Measurements from ENCODE around the gene RPIA.
A peak's percentile ranks its signal among the peaks of the same experiment; 100 is the strongest.
"Not testable (repeated sequence)": the region's sequence is repeated elsewhere in the genome, so short reads cannot be mapped to it uniquely, and the experiment has no call there.

The RPIA gene

DNA sequence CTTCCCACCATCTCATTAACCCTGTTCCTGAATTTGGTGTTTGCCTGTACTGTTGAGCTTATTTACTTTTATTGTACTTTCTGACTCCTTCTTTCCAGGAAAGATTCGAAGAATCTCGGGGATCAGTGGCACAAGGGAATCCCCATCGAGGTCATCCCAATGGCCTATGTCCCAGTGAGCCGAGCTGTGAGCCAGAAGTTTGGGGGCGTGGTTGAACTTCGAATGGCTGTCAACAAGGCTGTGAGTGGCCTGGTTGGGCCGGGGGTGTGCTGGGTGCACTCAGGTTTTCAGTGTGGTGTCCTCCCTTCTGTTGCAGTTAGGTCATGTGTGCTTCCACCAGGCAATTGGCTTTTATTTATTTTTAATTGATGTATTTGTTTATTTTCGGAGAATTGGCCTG, 45.0 kb downstream of the RPIA start:
- DNase-seq: no peak

DNA sequence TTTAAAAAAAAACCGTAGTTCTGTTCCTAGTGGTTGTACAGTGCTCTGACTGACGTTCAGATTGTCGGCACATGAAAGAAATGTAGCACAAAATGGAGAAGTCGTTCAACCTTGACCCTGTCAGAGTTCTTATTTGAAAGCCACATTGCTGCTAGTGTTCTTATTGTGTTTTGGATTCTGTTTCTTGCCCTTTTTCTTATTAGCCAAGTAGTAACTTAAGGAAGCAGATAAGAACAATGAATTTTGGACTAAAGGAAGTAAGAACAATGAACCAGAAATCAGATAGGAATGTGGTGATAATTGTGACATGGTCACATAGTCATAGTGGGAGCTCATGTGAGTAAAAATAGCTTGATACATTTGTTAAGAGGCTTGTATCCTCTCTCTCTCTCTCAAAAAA, 45.9 kb downstream of the RPIA start:
- DNase-seq: no peak

DNA sequence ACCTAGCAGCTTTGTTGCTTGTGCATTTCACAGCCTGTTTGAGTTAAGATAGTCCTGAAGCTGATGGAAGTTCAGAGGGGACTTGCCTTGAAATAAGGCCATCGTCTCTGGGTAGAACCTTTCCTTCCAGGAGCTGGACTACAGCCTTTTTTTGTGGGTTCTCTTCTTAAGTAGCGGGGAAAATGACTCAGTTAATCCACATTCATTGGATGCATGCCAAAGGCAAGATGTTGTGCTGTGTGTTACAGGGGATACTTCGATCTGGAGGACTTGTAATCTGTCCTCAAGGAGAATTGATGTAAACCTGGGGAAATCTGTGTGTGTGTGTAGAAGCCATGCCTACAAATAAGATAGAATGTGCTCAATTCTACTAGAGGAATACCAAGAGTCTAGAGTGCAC, 46.8 kb downstream of the RPIA start:
- no peak for DNase-seq

DNA sequence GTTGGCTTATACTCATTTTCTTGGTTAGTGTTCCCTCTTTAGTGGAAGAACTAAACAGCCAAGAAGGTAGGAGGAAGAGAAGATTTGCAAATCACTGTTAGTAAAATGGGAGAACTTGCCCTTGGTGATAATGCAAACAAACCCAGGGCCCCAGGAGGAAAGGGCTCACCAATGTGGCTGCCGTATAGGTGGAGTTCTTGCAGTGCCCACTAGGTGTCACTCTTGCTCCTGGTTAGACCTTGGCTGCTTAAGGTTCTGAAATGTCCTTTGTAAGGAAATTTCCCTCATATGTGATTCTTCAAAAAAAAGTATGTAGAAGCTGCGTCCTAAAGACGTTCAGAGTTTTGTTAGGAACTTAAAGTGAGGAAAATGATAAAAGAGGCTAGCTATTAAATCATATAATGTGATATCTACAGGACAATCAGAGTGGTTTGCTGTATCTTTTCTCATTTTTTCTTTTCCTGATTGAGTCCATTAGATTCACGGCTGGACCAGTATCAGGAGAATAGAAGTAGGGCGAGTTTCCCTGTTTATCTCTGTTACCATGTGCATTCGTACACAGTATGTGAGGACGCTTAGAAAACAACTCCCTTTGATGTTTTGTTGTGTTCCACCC, 48.6 kb downstream of the RPIA start:
- peak; percentile 38 for DNase-seq

DNA sequence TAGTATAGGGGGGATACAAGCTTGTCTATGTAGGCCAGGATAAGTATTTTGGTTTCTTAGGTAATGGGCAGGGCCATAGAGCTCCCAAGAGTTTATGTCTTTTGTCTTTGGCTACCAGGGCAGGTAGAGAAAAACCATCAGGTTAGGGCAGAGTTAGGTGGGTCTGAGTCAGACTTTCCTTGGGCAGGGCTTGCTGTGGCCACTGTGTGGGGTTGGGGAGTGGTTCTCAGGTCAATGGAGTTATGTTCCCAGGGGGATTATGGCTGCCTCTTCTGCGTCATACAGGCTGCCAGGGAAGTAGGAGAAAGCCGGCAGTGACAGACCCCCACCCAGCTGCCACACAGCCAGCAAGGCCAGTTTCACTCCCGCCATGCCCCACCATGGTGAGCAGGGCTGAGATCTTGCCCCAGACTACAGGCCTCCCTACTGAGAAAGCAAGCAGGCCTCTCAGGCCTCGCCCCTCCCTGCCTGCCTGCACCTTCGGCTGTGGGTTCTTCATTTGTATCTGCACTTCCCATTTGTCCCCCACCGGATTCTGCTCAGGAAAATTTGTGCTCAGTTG, 55.5 kb downstream of the RPIA start:
- no peak for DNase-seq

DNA sequence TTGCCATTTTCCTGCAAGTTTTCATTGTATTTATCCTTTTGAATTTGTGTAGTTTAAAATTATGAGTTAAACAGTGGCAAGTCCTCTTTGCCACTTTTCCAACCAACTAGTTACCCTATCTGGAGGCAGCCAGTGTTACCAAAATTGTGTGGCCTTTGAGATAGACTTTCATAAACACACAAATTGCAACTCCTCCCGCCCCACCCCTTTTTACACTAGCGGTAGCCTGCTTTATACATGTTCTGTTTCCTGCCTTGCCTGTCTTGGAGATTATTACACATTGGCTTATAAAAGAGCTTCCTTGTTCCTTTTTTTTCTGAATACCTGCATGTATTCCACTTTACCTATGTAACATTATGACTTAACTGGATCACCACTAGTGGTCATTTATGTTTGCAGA, 56.5 kb downstream of the RPIA start:
- DNase-seq: no peak

DNA sequence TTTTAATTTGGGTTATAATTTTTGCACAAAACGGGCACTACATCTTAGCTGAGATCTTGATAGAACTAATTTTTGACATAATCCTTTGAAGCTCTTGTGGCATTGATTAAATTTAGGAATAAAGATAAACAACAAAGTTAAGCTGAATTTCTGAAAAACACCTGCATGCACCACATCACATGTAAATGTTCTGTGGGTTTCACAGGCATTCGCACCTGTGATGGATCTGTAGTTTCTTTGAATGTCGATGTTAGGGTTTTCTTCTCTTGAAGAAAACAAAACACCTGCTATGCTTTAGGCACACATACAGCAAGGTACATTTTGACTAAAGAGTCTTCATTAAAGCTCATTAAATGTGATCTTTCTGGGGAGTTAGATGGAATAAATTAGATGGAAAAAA, 60.3 kb downstream of the RPIA start:
- peak; percentile 17 for DNase-seq

DNA sequence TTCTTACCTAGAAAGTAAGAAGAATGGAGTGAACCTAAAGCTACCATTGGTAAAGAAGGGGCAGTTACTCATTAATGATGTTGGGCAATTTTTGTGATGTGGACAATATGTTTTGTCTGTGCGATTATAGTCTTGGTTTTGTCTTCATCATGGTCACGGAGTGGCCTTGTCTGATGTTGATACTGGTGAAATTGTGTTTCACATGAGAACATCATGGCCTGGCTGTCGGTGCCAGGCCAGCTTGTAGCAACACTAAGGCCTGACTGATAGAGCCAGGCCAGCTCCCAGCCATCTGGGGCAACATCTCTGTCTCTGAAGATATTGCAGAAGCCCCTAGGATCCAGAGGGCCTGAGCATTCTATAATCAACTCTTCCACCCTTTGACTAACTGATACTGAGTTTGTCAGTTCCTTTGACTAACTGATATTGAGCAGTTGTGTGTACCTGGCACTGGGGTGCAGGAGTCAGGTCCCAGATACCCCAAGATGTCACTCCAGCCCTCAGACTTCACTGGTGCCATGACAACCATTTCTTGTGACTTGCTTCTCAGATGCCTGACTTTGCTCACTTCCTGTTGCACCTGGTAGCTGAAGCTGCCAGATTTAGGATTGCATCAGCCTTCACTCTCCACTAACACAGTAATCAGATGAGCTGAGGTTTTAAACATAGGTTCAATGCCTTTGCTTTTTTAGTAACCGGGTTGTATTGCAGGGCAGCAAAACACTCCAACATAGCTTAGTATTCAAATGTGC, 62.5 kb downstream of the RPIA start:
- peak; percentile 31 for DNase-seq

DNA sequence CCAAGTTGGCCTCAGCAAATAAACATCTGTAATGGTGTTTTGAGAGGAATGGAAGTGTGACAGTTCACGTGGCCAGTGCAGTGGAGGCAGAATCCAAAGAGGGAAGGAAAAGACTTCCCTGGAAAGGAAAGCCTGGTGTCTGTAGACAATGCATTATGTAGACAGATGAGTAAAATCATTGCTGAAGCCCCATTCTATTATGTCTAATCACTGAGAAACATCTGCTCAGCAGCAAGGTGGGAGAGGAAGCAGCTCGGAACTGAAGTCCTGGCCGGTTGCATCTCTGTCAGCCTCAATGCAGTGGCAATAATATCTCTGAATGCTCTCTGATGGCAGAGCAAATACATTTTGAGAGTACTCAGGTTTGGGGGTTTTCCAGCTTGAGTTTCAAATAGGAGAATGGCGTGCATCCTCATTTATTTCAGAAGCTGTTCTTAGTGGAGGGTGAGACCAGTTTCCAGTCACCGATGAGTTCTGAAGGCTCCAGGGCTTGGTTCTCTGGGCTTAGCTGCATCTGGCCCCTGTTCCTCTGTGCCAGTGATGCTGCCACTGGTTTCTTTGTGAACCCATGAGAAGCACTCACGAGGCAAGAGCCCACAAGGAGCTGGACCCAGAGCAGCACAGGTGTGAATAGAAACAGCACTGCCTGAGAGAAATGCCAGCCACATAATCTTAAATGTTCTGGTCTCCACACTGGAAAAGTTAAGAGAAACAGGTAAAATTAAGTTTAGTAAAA, 63.3 kb downstream of the RPIA start:
- DNase-seq: no peak

DNA sequence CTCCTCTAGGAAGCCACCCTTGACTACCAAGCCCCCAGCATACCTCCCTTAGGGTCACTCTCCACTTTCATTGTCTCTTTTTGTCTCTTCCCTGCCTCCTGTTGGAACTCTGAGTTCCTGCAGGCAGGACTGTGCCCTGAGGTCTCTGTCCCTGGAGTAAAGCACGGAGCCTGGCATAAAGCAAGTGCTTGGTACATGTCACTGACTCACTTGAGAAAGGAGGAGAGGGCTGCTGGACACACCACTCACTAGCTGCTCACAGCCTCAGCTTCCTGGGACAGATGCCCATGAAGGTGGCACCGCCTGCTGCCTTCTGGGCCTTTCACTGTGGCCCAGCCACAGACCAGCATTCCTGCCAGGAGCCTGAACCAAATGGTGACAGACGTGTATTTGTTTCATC, 64.4 kb downstream of the RPIA start:
- no peak for DNase-seq

DNA sequence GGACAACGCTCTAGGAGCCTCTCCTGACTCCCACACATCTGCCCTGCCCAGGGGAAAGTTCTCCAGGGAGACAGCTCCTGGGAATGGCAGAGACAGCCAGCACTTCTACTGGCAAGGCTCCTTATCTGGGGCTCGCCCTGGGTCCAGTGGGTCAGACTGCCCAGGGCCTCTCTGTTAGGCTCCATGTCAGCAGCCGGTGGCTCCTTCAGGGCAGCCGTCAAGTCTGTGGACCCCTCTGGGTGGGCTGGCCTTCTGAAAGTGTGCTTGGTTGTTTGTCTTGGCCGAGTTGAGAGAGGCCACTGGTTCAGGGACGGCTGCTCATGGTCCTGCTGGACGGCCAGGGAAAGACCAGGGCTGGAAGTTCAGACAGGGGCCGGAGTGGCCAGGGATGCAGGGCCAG, 65.6 kb downstream of the RPIA start:
- DNase-seq: no peak

DNA sequence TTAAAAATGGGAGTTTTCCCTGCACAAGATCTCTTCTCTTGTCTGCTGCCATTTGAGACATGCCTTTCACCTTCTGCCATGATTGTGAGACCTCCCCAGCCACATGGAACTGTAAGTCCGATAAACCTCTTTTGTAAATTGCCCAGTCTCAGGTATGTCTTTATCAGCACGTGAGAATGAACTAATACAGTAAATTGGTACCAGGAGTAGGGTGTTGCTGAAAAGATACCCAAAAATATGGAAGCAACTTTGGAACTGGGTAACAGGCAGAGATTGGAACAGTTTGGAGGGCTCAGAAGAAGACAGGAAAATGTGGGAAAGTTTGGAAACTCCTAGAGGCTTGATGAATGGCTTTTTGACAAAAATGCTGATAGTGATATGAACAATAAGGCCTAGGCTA, 67.2 kb downstream of the RPIA start:
- not testable (repeated sequence) for DNase-seq

DNA sequence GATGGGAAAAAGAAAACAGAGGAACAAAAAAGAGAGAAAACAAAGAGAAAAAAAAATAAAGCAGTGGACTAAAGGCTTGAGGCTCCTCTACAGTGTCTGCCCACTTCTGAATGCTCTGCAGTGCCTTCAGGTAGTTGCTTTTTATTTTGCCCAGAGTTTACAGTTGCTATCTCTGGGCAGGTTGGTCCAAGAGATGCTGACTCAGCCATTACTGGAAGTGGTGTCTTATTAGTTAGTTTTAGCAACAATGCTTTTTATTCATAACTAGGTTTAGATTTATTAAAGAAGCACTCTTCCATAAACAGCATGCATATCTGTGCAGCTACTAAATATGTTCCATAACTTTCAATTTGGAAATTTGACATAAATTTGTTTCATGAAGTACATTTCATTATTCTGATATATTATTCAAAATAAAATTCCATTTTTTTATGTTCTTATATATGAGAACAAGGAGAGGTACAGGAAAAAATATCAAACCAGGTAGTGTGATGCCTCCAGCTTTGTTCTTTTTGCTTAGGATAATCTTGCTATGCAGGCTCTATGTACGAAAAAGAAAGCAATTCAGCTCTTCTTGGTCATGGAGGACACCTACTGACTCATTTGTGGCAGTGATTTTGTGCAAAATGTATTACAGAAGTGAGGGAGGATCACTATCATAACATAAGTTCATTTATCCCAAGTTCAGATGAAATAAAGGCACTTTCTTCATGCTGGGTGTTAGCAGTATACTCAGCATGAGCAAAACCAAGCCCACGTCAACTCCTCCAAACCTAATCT, 69.5 kb downstream of the RPIA start:
- DNase-seq: no peak

DNA sequence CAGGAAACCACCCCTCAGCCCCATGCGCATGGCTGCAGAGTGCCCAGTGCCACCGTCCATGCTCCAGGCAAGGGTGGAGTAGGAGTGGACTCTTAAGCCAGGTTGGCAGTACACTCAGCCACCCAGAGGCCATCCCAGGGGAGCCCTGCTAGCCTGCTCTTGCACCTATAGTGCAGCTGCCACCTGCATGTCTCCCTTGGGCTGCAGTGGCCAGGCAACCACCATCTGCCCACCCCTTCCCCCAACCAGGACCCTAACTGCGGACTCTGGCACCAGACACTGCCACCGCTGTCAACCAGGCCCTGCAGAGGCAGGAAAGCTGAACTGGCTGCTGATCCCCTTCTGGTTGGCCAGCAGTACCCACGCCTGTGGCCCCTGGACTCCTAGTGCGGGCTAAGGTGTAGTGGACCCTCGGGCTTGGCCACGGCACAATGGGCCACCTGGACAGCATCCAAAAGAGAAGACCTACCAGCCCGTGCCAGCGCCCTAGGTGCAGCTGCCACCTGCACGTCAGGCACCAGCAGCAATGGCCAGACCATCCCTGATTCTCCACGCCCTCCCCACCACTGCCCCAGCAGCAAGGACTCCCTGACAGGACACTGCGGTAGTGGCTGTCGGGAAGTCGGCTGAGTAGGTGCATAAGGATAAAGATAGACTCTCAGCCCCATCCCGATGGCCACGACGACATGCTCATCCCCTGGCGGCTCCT, 72.8 kb downstream of the RPIA start:
- no peak for DNase-seq

DNA sequence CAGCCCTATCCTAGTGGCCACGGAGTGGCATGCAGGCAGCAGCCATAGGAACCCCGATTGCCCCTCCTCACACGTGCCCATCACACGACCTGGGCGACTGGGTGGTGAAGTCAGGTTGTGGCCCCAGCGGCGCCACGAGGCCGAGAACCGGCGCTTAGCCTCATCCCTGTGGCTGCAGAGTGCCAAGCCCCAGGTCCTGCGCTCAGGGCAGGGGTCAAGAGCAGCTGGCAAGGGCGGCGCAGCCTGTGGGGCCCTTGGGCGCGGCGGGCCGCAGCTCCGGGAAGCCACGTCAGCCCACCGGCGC, 73.3 kb downstream of the RPIA start:
- DNase-seq: no peak

DNA sequence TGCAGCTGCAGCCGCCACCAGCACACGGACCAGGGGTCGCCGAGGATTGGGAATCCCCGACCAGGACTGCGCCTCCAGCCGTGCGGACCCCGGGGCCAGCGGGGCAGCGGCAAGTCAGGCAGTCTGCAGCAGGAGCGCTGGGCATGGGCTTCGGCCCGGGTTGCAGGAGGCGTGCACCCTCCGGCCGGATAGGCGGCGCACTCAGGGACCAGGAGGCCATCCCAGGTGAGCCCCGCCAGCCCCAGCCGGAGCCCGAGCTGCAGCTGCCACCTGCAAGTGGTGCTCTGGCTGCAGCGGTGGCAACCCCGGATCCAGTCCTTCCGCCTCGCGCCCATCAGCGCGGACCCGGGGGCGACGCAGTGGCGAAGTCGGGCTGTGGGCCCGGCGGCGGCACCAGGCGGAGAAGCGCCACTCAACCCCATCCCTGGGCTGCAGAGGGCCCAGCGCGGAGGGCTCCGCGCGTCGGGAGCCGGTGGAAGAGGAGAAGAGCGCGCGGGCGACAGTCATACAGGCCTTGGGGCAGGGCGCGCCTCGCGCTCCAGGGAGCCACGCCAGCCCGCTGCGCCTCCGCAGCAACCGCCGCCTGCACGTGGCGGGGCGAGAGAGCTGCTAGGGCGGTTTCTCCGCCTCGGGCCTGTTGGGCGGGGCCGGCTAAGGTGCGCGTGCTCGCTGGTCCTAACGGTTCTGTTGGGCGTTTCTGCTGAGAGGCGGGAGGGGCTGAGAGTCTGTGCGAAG, 73.8 kb downstream of the RPIA start:
- DNase-seq: no peak

DNA sequence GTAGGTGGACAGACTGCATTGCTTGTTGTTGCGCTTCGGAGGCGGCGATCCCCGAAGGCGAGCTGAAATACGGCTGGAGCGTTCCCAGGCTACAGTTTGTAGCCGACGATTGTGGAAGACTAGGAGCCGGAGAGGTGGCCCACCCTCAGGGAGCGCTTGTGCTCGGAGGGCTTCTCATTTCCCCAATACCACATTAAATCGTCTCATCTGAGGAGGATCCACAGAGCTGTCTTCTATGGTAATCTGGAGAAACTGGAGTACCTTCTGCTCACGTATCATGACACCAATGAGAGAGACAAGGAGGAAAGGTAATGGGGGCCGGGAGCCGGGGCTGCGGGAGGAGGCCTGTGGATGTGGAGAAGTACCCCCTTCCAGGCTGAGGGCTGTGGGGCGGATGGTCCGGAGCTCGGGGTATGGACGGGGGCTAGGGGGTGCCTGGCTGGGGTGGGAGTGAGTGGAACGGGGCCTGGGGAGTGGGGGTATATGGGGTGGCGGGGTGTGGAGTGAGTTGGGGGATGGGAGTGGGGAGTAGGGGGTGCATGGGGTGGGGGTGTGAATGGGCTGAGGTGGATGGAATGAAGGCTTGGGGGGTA, 74.5 kb downstream of the RPIA start:
- DNase-seq: not testable (repeated sequence)

DNA sequence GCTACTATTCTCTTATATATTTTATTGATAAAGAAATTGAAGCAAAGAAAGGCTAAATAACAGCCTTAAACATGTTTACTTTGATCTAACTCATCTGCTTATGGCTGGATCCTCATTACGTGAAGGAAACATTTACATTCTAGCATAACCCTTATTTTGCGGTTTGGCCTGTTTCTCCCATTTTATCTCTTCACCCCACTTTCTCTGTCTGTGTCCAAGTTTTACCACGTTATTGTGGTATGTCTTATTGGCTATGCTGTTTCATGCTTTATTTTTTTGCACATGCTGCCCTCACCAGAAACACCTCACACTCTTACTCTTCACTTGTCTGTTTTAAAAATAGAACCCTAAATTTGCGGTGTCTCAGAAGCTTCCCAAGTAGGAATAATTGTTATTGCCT, 78.5 kb downstream of the RPIA start:
- DNase-seq: no peak

DNA sequence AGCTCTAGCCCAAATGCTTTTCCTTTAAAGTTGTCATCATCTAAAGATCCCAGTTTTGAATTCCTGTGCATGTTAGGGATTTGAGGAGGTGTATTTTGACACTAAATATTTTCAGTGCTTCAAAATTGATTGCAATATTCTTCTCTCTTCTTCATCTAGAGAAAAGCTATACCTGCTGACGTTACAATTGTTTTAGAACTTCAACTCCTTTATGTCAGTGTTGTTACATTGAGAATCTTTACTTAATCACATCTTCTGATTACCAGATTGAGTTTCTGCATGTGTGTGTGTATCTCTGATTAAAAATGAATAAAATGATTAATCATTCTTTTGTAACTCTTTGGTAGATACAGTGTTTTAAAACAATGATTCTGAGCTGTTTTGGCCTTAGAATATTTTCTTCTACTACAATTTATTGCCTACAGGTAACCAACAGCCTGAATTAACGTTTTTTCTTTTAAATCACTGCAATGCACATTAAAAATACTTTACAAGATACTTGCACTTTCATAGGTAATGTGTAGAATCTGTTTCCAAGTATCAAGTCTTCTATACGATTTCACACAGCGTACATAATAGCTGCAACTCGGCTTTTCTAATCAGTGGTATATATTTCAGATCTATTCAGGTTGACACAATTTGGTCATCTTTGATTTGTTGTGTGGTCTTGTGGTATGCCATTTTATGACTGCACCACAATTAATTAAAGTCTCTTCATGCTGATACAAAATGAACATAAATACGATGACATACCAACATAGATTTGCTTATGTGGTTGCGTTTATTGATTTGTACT, 82.0 kb downstream of the RPIA start:
- not testable (repeated sequence) for DNase-seq

DNA sequence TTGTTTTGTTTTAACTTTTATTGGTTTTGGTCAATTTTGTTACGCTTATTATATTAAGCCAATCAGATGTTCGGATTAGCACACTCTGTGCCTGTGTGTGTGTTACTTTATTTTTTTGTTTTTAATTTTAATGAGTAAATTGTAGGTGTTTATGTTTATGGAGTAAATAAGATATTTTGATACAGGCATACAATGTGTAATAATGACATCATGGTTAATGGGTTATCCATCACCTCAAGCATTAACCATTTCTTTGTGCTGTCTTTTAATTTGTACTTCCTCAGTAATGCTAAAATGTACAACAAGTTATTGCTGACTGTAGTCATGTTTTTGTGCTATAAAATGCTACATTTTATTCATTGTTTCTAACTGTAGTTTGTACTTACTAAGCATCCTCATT, 97.7 kb downstream of the RPIA start:
- not testable (repeated sequence) for DNase-seq

Data from central memory CD4-positive, alpha-beta T cell (primary cell).